ENCODE measurements around the gene FBF1. TPM values are rescaled to one million over a fixed set of nuclear protein-coding genes. Genes with fewer than 3 reads are reported as not detected.

Gene FBF1
- total and polyA plus RNA-seq, 9 of the 15 experiments (the other 6 are each of a cell fraction or from before 2014, with no cell fraction given): 0.46 to 14.9 (median 7.5) TPM

GRCh38 chr17:75940727-75941441 lies at the start of gene FBF1 (continued):
- TF ChIP-seq SIX5 (IDR thresholded peaks at IDR 0.05; ENCODE audit: borderline replicate concordance in 1 of 2, insufficient read depth in 1 of 2, low read depth in 1 of 2, low read length in 2 of 2): peak; percentile 64 to 78
- TF ChIP-seq ZKSCAN3 (CRISPR knock-in tag; IDR thresholded peaks at IDR 0.05): no peak
- TF ChIP-seq FIP1L1 (IDR thresholded peaks at IDR 0.05; ENCODE audit: low read depth, low read length, poor library complexity, severe bottlenecking): peak; percentile 95
- peak; percentile 97 for TF ChIP-seq ZNF143 (CRISPR knock-in tag; IDR thresholded peaks at IDR 0.05)
- no peak for TF ChIP-seq HMG20A (CRISPR knock-in tag; conservative IDR thresholded peaks at IDR 0.05)
- TF ChIP-seq CREB3 (tag; conservative IDR thresholded peaks at IDR 0.05; ENCODE audit: low read depth): no peak
- TF ChIP-seq ZBTB26 (CRISPR knock-in tag; IDR thresholded peaks at IDR 0.05): no peak
- TF ChIP-seq TEAD4 (IDR thresholded peaks at IDR 0.05; ENCODE audit: low read length): no peak
- TF ChIP-seq TEAD4 (CRISPR knock-in tag; IDR thresholded peaks at IDR 0.05; ENCODE audit: borderline replicate concordance): no peak
- no peak for TF ChIP-seq TFAM (CRISPR knock-in tag; conservative IDR thresholded peaks at IDR 0.05)
- TF ChIP-seq ZNF408 (CRISPR knock-in tag; IDR thresholded peaks at IDR 0.05; ENCODE audit: low read depth): no peak
- TF ChIP-seq ZNF174 (CRISPR knock-in tag; IDR thresholded peaks at IDR 0.05): no peak
- peak; percentile 91; the same call in 1 of the 2 replicates for TF ChIP-seq TFAP4 (CRISPR knock-in tag; IDR thresholded peaks at IDR 0.05; ENCODE audit: borderline replicate concordance)
- TF ChIP-seq BHLHE40 (IDR thresholded peaks at IDR 0.05; ENCODE audit: low read length): peak; percentile 59
- no peak for TF ChIP-seq ZKSCAN8 (CRISPR knock-in tag; IDR thresholded peaks at IDR 0.05)
- TF ChIP-seq TAF9B (IDR thresholded peaks at IDR 0.05; ENCODE audit: partially characterized antibody): no peak
- TF ChIP-seq NONO (IDR thresholded peaks at IDR 0.05; ENCODE audit: low read depth in 2 of 2, low read length in 1 of 2): peak in 1 of 2 experiments; percentile 97; a peak in 2 of 4 replicates
- TF ChIP-seq ZSCAN29 (IDR thresholded peaks at IDR 0.05): no peak
- TF ChIP-seq XRCC5 (IDR thresholded peaks at IDR 0.05; ENCODE audit: low read depth, low read length): no peak
- TF ChIP-seq NUFIP1 (IDR thresholded peaks at IDR 0.05; ENCODE audit: partially characterized antibody): no peak
- TF ChIP-seq ZHX1 (conservative IDR thresholded peaks at IDR 0.05; ENCODE audit: low read length): no peak
